ENCODE data around the gene FFAR2. TPM values are rescaled to one million over a fixed set of nuclear protein-coding genes. Genes with fewer than 3 reads are reported as not detected.
"Not testable (repeated sequence)": the region's sequence is repeated elsewhere in the genome, so short reads cannot be mapped to it uniquely, and the experiment has no call there.

Gene FFAR2
- total RNA-seq, 1 experiment from 2014 or later = not detected

- DNase-seq (ENCODE audit: low read depth) = no peak
Measured at GRCh38 chr19:35455616-35456201, 7.7 kb downstream of the FFAR2 start.

- no peak for DNase-seq (ENCODE audit: low read depth)
Measured at GRCh38 chr19:35457173-35457572, 9.1 kb downstream of the FFAR2 start.

GRCh38 chr19:35458192-35458591 lies 10.1 kb downstream of the FFAR2 start:
- no peak for DNase-seq (ENCODE audit: low read depth)

GRCh38 chr19:35458731-35459391 lies 10.8 kb downstream of the FFAR2 start:
- DNase-seq (ENCODE audit: low read depth) = no peak

- DNase-seq (ENCODE audit: low read depth) = no peak
Measured at GRCh38 chr19:35459414-35460082, 11.5 kb downstream of the FFAR2 start.

GRCh38 chr19:35460608-35461007 lies 12.6 kb downstream of the FFAR2 start:
- no peak for DNase-seq (ENCODE audit: low read depth)

- no peak for DNase-seq (ENCODE audit: low read depth)
Measured at GRCh38 chr19:35461060-35461459, 13.0 kb downstream of the FFAR2 start.

- DNase-seq (ENCODE audit: low read depth) = not testable (repeated sequence)
Measured at GRCh38 chr19:35461788-35462187, 13.7 kb downstream of the FFAR2 start.

GRCh38 chr19:35462476-35462953 lies 14.5 kb downstream of the FFAR2 start:
- no peak for DNase-seq (ENCODE audit: low read depth)

- DNase-seq (ENCODE audit: low read depth) = not testable (repeated sequence)
Measured at GRCh38 chr19:35462956-35463355, 14.9 kb downstream of the FFAR2 start.

- DNase-seq (ENCODE audit: low read depth) = no peak
Measured at GRCh38 chr19:35466259-35466658, 18.2 kb downstream of the FFAR2 start.

GRCh38 chr19:35468637-35469036 lies 20.6 kb downstream of the FFAR2 start:
- DNase-seq (ENCODE audit: low read depth) = peak; percentile 40

GRCh38 chr19:35470128-35470527 lies 22.1 kb downstream of the FFAR2 start:
- DNase-seq (ENCODE audit: low read depth) = no peak

GRCh38 chr19:35471075-35471474 lies 23.0 kb downstream of the FFAR2 start:
- DNase-seq (ENCODE audit: low read depth) = not testable (repeated sequence)

- no peak for DNase-seq (ENCODE audit: low read depth)
Measured at GRCh38 chr19:35471946-35472345, 23.9 kb downstream of the FFAR2 start.

- no peak for DNase-seq (ENCODE audit: low read depth)
Measured at GRCh38 chr19:35474104-35474503, 26.0 kb downstream of the FFAR2 start.

GRCh38 chr19:35474594-35474993 lies 26.5 kb downstream of the FFAR2 start:
- not testable (repeated sequence) for DNase-seq (ENCODE audit: low read depth)

- no peak for DNase-seq (ENCODE audit: low read depth)
Measured at GRCh38 chr19:35476149-35476548, 28.1 kb downstream of the FFAR2 start.

- no peak for DNase-seq (ENCODE audit: low read depth)
Measured at GRCh38 chr19:35478794-35479677, 31.0 kb downstream of the FFAR2 start.

- DNase-seq (ENCODE audit: low read depth) = no peak
Measured at GRCh38 chr19:35483089-35483488, 35.0 kb downstream of the FFAR2 start.

- DNase-seq (ENCODE audit: low read depth) = no peak
Measured at GRCh38 chr19:35484252-35485036, 36.4 kb downstream of the FFAR2 start.
